ENCODE results near the gene P4HB.

Gene P4HB

DNA sequence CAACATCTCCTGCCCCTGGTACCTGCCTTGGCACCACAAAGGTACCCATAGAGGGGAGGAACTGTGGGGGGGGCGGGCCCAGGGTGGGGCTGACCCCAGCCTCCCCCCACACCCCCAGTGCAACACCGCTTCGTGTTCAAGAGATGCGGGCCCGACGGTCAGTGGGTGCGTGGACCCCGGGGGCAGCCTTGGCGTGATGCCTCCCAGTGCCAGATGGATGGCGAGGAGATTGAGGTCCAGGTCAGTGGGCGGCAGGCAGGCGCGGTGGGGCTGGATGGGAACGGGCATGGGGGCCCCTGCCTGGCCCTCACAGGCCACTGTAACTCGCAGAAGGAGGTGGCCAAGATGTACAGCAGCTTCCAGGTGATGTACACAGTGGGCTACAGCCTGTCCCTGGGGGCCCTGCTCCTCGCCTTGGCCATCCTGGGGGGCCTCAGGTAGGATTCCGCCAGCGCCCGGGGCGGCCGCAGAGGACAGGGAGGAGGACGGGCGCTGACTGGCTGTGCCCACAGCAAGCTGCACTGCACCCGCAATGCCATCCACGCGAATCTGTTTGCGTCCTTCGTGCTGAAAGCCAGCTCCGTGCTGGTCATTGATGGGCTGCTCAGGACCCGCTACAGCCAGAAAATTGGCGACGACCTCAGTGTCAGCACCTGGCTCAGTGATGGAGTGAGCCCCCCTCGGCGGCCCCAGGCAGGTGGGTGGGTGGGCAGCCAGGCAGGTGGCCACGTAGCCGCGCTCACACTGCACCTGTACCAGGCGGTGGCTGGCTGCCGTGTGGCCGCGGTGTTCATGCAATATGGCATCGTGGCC, 49.2 kb downstream of the P4HB start:
- no peak for TF ChIP-seq CTCF (IDR thresholded peaks at IDR 0.05)
- H3K4me3 ChIP-seq, result no peak overlapping the region
- H3K27ac ChIP-seq, result no peak overlapping the region
- DNase-seq (ENCODE audit: low spot score), result no peak

DNA sequence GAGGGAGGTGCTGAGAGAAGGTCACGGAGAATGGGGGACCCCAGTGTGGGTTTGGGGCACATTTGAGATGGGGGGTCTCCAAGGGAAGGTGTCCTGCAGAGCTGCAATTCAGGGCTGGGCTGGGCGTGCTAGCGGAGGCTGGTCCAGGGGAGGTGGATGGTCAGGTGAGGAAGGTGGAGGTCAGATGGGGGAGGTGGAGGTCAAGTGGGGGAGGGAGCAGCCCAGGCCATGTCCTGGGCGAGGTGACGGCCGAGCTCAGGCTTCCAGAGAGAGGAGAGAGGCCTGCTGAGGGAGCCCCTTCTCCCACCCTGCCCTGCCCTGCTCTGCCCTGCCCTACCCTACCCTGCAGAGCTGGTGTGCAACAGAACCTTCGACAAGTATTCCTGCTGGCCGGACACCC, 49.9 kb downstream of the P4HB start:
- H3K27ac ChIP-seq, result no peak overlapping the region
- no peak overlapping the region for H3K4me3 ChIP-seq
- no peak for DNase-seq (ENCODE audit: low spot score)
- no peak for TF ChIP-seq CTCF (IDR thresholded peaks at IDR 0.05)

GRCh38 chr17:81809556-81809998, 50.8 kb downstream of the P4HB start:
- Histone ChIP-seq H3K4me3 (no peak overlapping the region), H3K27ac (no peak overlapping the region)
- TF ChIP-seq CTCF (IDR thresholded peaks at IDR 0.05), result no peak
- no peak for DNase-seq (ENCODE audit: low spot score)

GRCh38 chr17:81808778-81809555, 51.4 kb downstream of the P4HB start:
- no peak for DNase-seq (ENCODE audit: low spot score)
- no peak overlapping the region for H3K4me3 ChIP-seq
- no peak overlapping the region for H3K27ac ChIP-seq
- no peak for TF ChIP-seq CTCF (IDR thresholded peaks at IDR 0.05)

- TF ChIP-seq CTCF (IDR thresholded peaks at IDR 0.05), result no peak
- H3K27ac ChIP-seq, result no peak overlapping the region
- H3K4me3 ChIP-seq, result no peak overlapping the region
- no peak for DNase-seq (ENCODE audit: low spot score)
Measured at GRCh38 chr17:81807839-81808238, 52.5 kb downstream of the P4HB start.

GRCh38 chr17:81807210-81807719, 53.1 kb downstream of the P4HB start:
- Histone ChIP-seq H3K27ac (no peak overlapping the region), H3K4me3 (no peak overlapping the region)
- no peak for DNase-seq (ENCODE audit: low spot score)
- no peak for TF ChIP-seq CTCF (IDR thresholded peaks at IDR 0.05)
